ENCODE results near the gene FAM47E. TPM values are rescaled to one million over a fixed set of nuclear protein-coding genes. Genes with fewer than 3 reads are reported as not detected.

Gene FAM47E
- under 1 TPM in 2 of 3 donors, not detected in 1; 0.21 to 0.85 TPM for total RNA-seq
- 0.41 TPM for total RNA-seq (2013)

GRCh38 chr4:76251441-76252270 lies at the start of gene FAM47E:
TSS of gene FAM47E (plus strand) at chr4:76251721. CDS start at chr4:76251747, 26 bp downstream.
- peak; percentile 86 to 97 (median 96) for ATAC-seq
- H3K27me3 Mint-ChIP-seq (ENCODE audit: low read depth in 2 of 2): peaks cover 60 to 86% of the 10 kb centered on the region in 2 donors

GRCh38 chr4:76203541-76203940 lies 48.0 kb upstream of the FAM47E start:
- ATAC-seq: no peak
- H3K27me3 Mint-ChIP-seq (ENCODE audit: low read depth in 2 of 2): no peaks in the 10 kb centered on the region
- DNase-seq: no peak
- H3K36me3 ChIP-seq (ENCODE audit: control insufficient read depth, insufficient read depth, low read length): no peaks in the 10 kb centered on the region
- H3K9me3 ChIP-seq (ENCODE audit: control insufficient read depth, insufficient read depth, low read length): no peaks in the 10 kb centered on the region
- H3K4me1 Mint-ChIP-seq: peaks cover 38 to 42% of the 10 kb centered on the region in 2 donors
- no peak overlapping the region for H3K27ac Mint-ChIP-seq
- no peaks in the 10 kb centered on the region for H3K27me3 ChIP-seq (ENCODE audit: control insufficient read depth, insufficient read depth, low read length)
- H3K27ac ChIP-seq (ENCODE audit: low read length): no peak overlapping the region
- WGBS (ENCODE audit: insufficient coverage): 92% methylated on average over 4 of the region's 4 CpGs
- no peaks in the 10 kb centered on the region for H3K9me3 Mint-ChIP-seq
- no peak for TF ChIP-seq CTCF (IDR thresholded peaks at IDR 0.05)
- H3K4me3 Mint-ChIP-seq: no peak overlapping the region
- H3K4me1 ChIP-seq (ENCODE audit: control insufficient read depth, insufficient read depth, low read length): peaks cover 13% of the 10 kb centered on the region
- H3K36me3 Mint-ChIP-seq: no peaks in the 10 kb centered on the region
- intact Hi-C loops (cut with micrococcal nuclease): no loop called here
- no peak overlapping the region for H3K4me3 ChIP-seq (ENCODE audit: low read length)

More at GRCh38 chr4:76251441-76252270, at the start of gene FAM47E:
- no peaks in the 10 kb centered on the region for H3K9me3 ChIP-seq (ENCODE audit: control insufficient read depth, insufficient read depth, low read length)
- H3K4me3 ChIP-seq (ENCODE audit: low read length): no peak within 1 kb of the TSS
- TF ChIP-seq CTCF (IDR thresholded peaks at IDR 0.05): peak; percentile 27
- 14% methylated on average over 68 of the region's 68 CpGs for WGBS (ENCODE audit: insufficient coverage)
- H3K4me3 Mint-ChIP-seq: peak within 1 kb of the TSS; percentile 79
- no peaks in the 10 kb centered on the region for H3K36me3 ChIP-seq (ENCODE audit: control insufficient read depth, insufficient read depth, low read length)
- peaks cover 8 to 13% of the 10 kb centered on the region in 2 donors for H3K4me1 Mint-ChIP-seq
- H3K27ac Mint-ChIP-seq: peak within 1 kb of the TSS; percentile 29 to 41
- no peaks in the 10 kb centered on the region for H3K36me3 Mint-ChIP-seq
- no peak within 1 kb of the TSS for H3K27ac ChIP-seq (ENCODE audit: low read length)
- no peaks in the 10 kb centered on the region for H3K9me3 Mint-ChIP-seq
- DNase-seq: peak; percentile 48 to 56
- intact Hi-C loops (cut with micrococcal nuclease): loop anchor here (5.0 kb wide), 1 partner anchor 39 kb away; the partner anchor contains the start of gene SCARB2
- H3K27me3 ChIP-seq (ENCODE audit: control insufficient read depth, insufficient read depth, low read length): peaks cover 36% of the 10 kb centered on the region
- peaks cover 12% of the 10 kb centered on the region for H3K4me1 ChIP-seq (ENCODE audit: control insufficient read depth, insufficient read depth, low read length)

GRCh38 chr4:76204936-76205335 lies 46.6 kb upstream of the FAM47E start:
- H3K4me3 Mint-ChIP-seq: no peak overlapping the region
- Histone ChIP-seq H3K9me3 (ENCODE audit: control insufficient read depth, insufficient read depth, low read length) (no peaks in the 10 kb centered on the region), H3K4me1 (ENCODE audit: control insufficient read depth, insufficient read depth, low read length) (peaks cover 6% of the 10 kb centered on the region), H3K27ac (ENCODE audit: low read length) (no peak overlapping the region), H3K4me3 (ENCODE audit: low read length) (no peak overlapping the region), H3K27me3 (ENCODE audit: control insufficient read depth, insufficient read depth, low read length) (no peaks in the 10 kb centered on the region), H3K36me3 (ENCODE audit: control insufficient read depth, insufficient read depth, low read length) (no peaks in the 10 kb centered on the region)
- DNase-seq (no peak), ATAC-seq (no peak)
- no peaks in the 10 kb centered on the region for H3K36me3 Mint-ChIP-seq
- no peak for TF ChIP-seq CTCF (IDR thresholded peaks at IDR 0.05)
- H3K27ac Mint-ChIP-seq: no peak overlapping the region
- peaks cover 31 to 37% of the 10 kb centered on the region in 2 donors for H3K4me1 Mint-ChIP-seq
- 100% methylated on average over 1 of the region's 1 CpG for whole genome bisulfite sequencing (ENCODE audit: insufficient coverage)
- intact Hi-C loops (cut with micrococcal nuclease): no loop called here
- H3K27me3 Mint-ChIP-seq (ENCODE audit: low read depth in 2 of 2): no peaks in the 10 kb centered on the region
- H3K9me3 Mint-ChIP-seq: no peaks in the 10 kb centered on the region

Measured in natural killer cell (primary cell).